Body of pancreas (tissue), 4 donors: ENCODE data around the gene ATP7B.

Experiments used
- CTCF ChIP-seq, 7 experiments: fragments of 450-650 bp in 4 of 7; fragments of 200-600 bp in 3 of 7; sonication (generic) in 3 of 7; IDR thresholded peaks; one replicate each; pipeline ENCODE4 v1.5.1; 2016 to 2019; ENCODE audit warnings: antibody characterized with exemption in 7 of 7
- POLR2A ChIP-seq, 3 donors: fragments of 450-650 bp; IDR thresholded peaks; one replicate each; pipeline ENCODE4 v1.6.1; 2016; ENCODE audit warnings: antibody characterized with exemption in 3 of 3, mild to moderate bottlenecking in 2 of 3

- TF ChIP-seq POLR2A (IDR thresholded peaks at IDR 0.05) (no peak), CTCF (IDR thresholded peaks at IDR 0.05) (no peak)
These were observed 105.5 kb downstream of the ATP7B start for GRCh38 chr13:51905787-51906186.
